NCI-H524 (cell line): ENCODE results near the gene DPP10.
A peak's percentile ranks its signal among the peaks of the same experiment; 100 is the strongest.

Source experiments
- DNase-seq, 2 experiments: peaks; one replicate each; lab custom pipeline; 2025; lab: John Stamatoyannopoulos, UW

DPP10 gene

GRCh38 chr2:114810092-114810491 is 367.7 kb downstream of the DPP10 start:
- DNase-seq, result no peak

- DNase-seq, result no peak
Observed at GRCh38 chr2:114812261-114812660, 369.8 kb downstream of the DPP10 start.

GRCh38 chr2:114814355-114814754 is 371.9 kb downstream of the DPP10 start:
- DNase-seq, result no peak

- no peak for DNase-seq
Observed at GRCh38 chr2:114821055-114821454, 378.6 kb downstream of the DPP10 start.

- no peak for DNase-seq
Observed at GRCh38 chr2:114843963-114844362, 401.5 kb downstream of the DPP10 start.

GRCh38 chr2:114857196-114857595 is 414.8 kb downstream of the DPP10 start:
- no peak for DNase-seq

- no peak for DNase-seq
Observed at GRCh38 chr2:114859726-114860510, 417.5 kb downstream of the DPP10 start.

- DNase-seq, result no peak
Observed at GRCh38 chr2:114862243-114862642, 419.8 kb downstream of the DPP10 start.

- DNase-seq, result peak in 1 of 2 experiments; percentile 65
Observed at GRCh38 chr2:114864901-114865300, 422.5 kb downstream of the DPP10 start.

GRCh38 chr2:114880046-114880445 is 437.6 kb downstream of the DPP10 start:
- DNase-seq, result no peak

- DNase-seq, result no peak
Observed at GRCh38 chr2:114919985-114920384, 477.5 kb downstream of the DPP10 start.

GRCh38 chr2:114922076-114922475 is 479.6 kb downstream of the DPP10 start:
- no peak for DNase-seq

- DNase-seq, result no peak
Observed at GRCh38 chr2:114925296-114926255, 483.1 kb downstream of the DPP10 start.

GRCh38 chr2:114926303-114926702 is 483.9 kb downstream of the DPP10 start:
- DNase-seq, result no peak

- DNase-seq, result no peak
Observed at GRCh38 chr2:114929225-114929624, 486.8 kb downstream of the DPP10 start.

GRCh38 chr2:114933671-114934241 is 491.3 kb downstream of the DPP10 start:
- no peak for DNase-seq

- no peak for DNase-seq
Observed at GRCh38 chr2:114935031-114935430, 492.6 kb downstream of the DPP10 start.

- DNase-seq, result no peak
Observed at GRCh38 chr2:114937366-114937930, 495.0 kb downstream of the DPP10 start.

- DNase-seq, result no peak
Observed at GRCh38 chr2:114940785-114941458, 498.5 kb downstream of the DPP10 start.

GRCh38 chr2:114949228-114949804 is 506.9 kb downstream of the DPP10 start:
- peak; percentile 18 to 68 for DNase-seq

GRCh38 chr2:114960389-114960788 is 517.9 kb downstream of the DPP10 start:
- no peak for DNase-seq
